ENCODE data around the gene HTRA3. TPM values are rescaled to one million over a fixed set of nuclear protein-coding genes. Genes with fewer than 3 reads are reported as not detected.

The HTRA3 gene
- total RNA-seq, 1 donor = 0.86 TPM

GRCh38 chr4:8353158-8353669 lies 83.7 kb downstream of the HTRA3 start:
- no peak for TF ChIP-seq CTCF (IDR thresholded peaks at IDR 0.05; ENCODE audit: insufficient read depth, low read depth, low read length)
- no peak for DNase-seq (ENCODE audit: low read depth)
- no peak overlapping the region for H3K4me3 ChIP-seq (ENCODE audit: low read depth, low read length)

DNA sequence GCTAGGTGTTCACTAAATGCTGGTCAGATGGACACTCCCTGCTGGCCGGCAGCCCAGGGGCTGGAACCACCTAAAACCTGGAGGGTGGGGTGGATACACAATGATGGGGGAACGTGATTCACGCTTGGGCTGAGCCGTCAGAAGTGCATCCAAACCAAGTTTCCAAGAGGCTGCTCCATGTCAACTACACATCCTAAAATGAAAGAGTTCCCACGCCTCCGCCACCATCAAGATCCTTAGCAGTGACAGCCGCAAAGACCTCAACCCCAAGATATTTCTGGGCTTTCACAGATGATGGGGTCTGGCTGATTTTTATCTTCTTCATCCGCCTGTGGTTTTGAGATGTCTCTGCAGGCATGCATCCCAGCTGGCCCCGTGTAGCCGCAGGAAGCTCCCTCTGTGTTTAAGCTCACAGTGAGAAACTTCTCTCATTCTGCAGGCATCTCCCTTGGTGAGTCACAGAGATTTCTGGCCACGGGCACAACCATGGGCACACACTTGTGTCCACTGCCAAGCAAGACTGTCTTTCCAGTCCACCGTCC lies 84.4 kb downstream of the HTRA3 start:
- H3K4me3 ChIP-seq (ENCODE audit: low read depth, low read length) = no peak overlapping the region
- no peak for TF ChIP-seq CTCF (IDR thresholded peaks at IDR 0.05; ENCODE audit: insufficient read depth, low read depth, low read length)
- peak; percentile 95 for DNase-seq (ENCODE audit: low read depth)

GRCh38 chr4:8355306-8355705 lies 85.8 kb downstream of the HTRA3 start:
- peak; percentile 55 for DNase-seq (ENCODE audit: low read depth)
- TF ChIP-seq CTCF (IDR thresholded peaks at IDR 0.05; ENCODE audit: insufficient read depth, low read depth, low read length) = no peak
- H3K4me3 ChIP-seq (ENCODE audit: low read depth, low read length) = no peak overlapping the region

- H3K4me3 ChIP-seq (ENCODE audit: low read depth, low read length) = no peak overlapping the region
- DNase-seq (ENCODE audit: low read depth) = peak; percentile 65
- TF ChIP-seq CTCF (IDR thresholded peaks at IDR 0.05; ENCODE audit: insufficient read depth, low read depth, low read length) = no peak
Measured at GRCh38 chr4:8355864-8356565, 86.5 kb downstream of the HTRA3 start.

Other genes starting within 250 kb of the HTRA3 start
- under 0.01 TPM in 1 of 2 replicates, not detected in the other for gene ABLIM2, start 110.9 kb upstream of the HTRA3 start, total RNA-seq
- 3.9 and 13.9 TPM in 2 replicates for gene SH3TC1, start 70.5 kb upstream of the HTRA3 start, total RNA-seq
- gene ACOX3, start 171.0 kb downstream of the HTRA3 start, total RNA-seq = 26.8 and 32.5 TPM in 2 replicates
- 17.4 and 19.4 TPM in 2 replicates for gene TRMT44, start 171.0 kb downstream of the HTRA3 start, total RNA-seq

All from fibroblast of villous mesenchyme (primary cell).